Ishikawa (cell line): ENCODE results near the gene PPP1R36.

Experiments
- CEBPB ChIP-seq: IDR thresholded peaks from 2 replicates; pipeline ENCODE4 v1.6.1; 2012
- CREB1 ChIP-seq: IDR thresholded peaks from 2 replicates; pipeline ENCODE4 v1.6.1; 2012; ENCODE audit warnings: low read depth
- EGR1 ChIP-seq: IDR thresholded peaks from 2 replicates; pipeline ENCODE4 v1.6.1; 2012
- EP300 ChIP-seq: IDR thresholded peaks from 2 replicates; pipeline ENCODE4 v1.6.1; 2012; ENCODE audit warnings: borderline replicate concordance
- FOXM1 ChIP-seq: IDR thresholded peaks from 2 replicates; pipeline ENCODE4 v1.6.1; 2012; ENCODE audit warnings: low read depth, borderline replicate concordance
- MAX ChIP-seq: IDR thresholded peaks from 2 replicates; pipeline ENCODE4 v1.6.1; 2012
- NFIC ChIP-seq: IDR thresholded peaks from 2 replicates; pipeline ENCODE4 v1.6.1; 2012
- RAD21 ChIP-seq: IDR thresholded peaks from 2 replicates; pipeline ENCODE4 v1.6.1; 2012; ENCODE audit warnings: low read depth
- TAF1 ChIP-seq: IDR thresholded peaks from 2 replicates; pipeline ENCODE4 v1.6.1; 2012; ENCODE audit warnings: low read depth, mild to moderate bottlenecking
- TCF12 ChIP-seq: IDR thresholded peaks from 2 replicates; pipeline ENCODE4 v1.6.1; 2012; ENCODE audit warnings: low read depth
- TEAD4 ChIP-seq: IDR thresholded peaks from 2 replicates; pipeline ENCODE4 v1.6.1; 2012
- USF1 ChIP-seq: IDR thresholded peaks from 2 replicates; pipeline ENCODE4 v1.6.1; 2012
- YY1 ChIP-seq: IDR thresholded peaks from 2 replicates; pipeline ENCODE4 v1.6.1; 2012; ENCODE audit warnings: low read depth
- ZBTB7A ChIP-seq: IDR thresholded peaks from 2 replicates; pipeline ENCODE4 v1.6.1; 2012; ENCODE audit warnings: low read depth
- TF ChIP-seq, protein P1 (sequence below): IDR thresholded peaks from 2 replicates; pipeline ENCODE4 v1.6.1; 2012; ENCODE audit warnings: low read depth, mild to moderate bottlenecking

PPP1R36 gene

DNA sequence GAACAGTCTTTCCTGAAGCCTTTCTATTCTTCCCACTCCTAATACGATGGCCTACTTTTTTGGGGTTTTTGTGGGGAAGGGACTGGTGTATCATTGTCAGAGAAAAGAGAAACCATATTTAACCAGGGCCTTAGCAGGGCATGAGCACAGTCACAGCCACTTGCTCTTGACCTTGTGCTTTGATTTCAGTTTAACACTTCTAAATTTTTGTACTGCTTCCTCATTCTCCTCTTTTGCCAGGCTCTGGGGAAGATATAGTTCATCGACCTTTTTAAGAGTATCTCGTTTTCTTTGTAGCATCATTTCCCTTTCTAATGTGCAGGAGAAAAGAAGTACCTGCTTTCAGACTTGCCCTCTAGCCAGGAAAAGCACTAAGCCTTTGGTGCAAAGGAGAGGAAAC, 43.0 kb upstream of the PPP1R36 start:
- TF ChIP-seq CEBPB (no peak), TCF12 (no peak), EP300 (no peak), FOXM1 (no peak), TAF1 (no peak), CREB1 (no peak), RAD21 (no peak), ZBTB7A (no peak), USF1 (no peak), NFIC (no peak), MAX (no peak), TEAD4 (no peak), YY1 (no peak)
- TF ChIP-seq, protein P1, sequence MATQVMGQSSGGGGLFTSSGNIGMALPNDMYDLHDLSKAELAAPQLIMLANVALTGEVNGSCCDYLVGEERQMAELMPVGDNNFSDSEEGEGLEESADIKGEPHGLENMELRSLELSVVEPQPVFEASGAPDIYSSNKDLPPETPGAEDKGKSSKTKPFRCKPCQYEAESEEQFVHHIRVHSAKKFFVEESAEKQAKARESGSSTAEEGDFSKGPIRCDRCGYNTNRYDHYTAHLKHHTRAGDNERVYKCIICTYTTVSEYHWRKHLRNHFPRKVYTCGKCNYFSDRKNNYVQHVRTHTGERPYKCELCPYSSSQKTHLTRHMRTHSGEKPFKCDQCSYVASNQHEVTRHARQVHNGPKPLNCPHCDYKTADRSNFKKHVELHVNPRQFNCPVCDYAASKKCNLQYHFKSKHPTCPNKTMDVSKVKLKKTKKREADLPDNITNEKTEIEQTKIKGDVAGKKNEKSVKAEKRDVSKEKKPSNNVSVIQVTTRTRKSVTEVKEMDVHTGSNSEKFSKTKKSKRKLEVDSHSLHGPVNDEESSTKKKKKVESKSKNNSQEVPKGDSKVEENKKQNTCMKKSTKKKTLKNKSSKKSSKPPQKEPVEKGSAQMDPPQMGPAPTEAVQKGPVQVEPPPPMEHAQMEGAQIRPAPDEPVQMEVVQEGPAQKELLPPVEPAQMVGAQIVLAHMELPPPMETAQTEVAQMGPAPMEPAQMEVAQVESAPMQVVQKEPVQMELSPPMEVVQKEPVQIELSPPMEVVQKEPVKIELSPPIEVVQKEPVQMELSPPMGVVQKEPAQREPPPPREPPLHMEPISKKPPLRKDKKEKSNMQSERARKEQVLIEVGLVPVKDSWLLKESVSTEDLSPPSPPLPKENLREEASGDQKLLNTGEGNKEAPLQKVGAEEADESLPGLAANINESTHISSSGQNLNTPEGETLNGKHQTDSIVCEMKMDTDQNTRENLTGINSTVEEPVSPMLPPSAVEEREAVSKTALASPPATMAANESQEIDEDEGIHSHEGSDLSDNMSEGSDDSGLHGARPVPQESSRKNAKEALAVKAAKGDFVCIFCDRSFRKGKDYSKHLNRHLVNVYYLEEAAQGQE, result no peak

DNA sequence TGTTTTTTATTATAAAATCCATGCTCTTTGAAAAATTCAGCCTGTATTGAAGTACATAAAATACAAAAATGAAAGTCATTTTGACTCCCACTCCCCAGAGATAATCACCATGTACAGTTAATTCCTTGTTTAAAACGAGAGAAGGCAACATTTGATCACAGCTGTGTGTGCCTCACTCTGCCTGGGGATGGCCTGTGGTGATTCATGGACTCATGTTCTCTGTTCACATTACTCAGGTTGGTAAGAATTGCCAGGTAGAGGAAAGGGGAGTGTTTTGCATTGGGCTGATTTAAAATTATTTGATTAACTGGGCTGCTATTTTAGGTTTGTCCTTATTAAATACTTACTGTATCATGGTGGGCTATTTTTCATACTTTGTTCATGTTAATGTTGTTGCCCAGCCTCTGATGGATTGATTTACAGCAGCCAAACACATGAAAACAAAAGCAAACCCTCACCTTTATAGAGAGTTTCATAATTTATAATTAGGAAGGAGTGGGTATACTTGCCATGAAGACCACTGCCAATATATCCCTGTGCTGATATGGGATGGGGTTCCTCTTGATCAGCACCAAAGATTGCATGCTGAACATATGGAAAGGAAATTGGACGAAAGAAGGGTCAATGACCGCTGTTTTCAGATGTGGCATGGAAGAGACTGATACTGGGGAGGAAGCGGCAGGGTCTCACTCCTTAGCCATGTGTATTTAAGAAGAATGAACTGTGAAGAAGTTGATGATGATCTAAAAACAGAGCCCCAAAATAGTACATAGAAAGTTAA, 42.2 kb upstream of the PPP1R36 start:
- TF ChIP-seq MAX (no peak), NFIC (no peak), ZBTB7A (no peak), TEAD4 (no peak)

DNA sequence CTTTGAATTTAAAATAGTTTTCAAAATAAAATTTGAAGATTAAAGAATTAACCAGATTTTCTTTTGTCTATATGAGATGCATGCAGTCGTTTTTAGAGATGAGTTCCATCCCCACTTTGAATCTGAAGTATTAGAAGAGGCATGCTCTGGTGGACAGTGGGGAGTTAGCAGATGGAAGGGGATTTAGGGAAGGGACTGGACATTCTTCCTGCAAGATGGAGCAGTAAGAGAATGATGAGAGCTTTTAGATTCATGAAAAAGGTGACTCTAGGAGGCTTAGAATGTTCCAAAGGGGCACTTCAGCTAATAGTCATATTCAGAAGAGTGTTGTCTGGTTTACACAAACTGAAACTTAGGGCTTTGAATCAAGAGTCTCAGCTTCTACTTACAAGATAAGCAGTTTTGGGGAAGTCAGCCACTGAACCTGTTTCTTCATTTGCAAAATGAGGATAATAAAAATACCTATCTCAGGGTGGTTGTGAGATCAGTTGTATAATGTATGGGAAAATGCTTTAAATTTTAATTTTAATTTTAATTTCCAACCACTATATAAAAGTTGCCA, 41.5 kb upstream of the PPP1R36 start:
- no peak for TF ChIP-seq CREB1
- TF ChIP-seq RAD21, result no peak
- no peak for TF ChIP-seq TAF1
- TF ChIP-seq TCF12, result no peak
- TF ChIP-seq MAX, result no peak
- TF ChIP-seq TEAD4, result no peak
- no peak for TF ChIP-seq NFIC
- no peak for TF ChIP-seq USF1
- TF ChIP-seq YY1, result no peak
- TF ChIP-seq, protein P1, result no peak
- TF ChIP-seq FOXM1, result no peak
- TF ChIP-seq EP300, result no peak

GRCh38 chr14:64509036-64509435, 40.7 kb upstream of the PPP1R36 start:
- TF ChIP-seq TCF12 (no peak), EP300 (no peak), TAF1 (no peak), ZBTB7A (no peak), EGR1 (no peak), CREB1 (no peak), NFIC (no peak), CEBPB (no peak), USF1 (no peak), YY1 (no peak), RAD21 (no peak), FOXM1 (no peak), TEAD4 (no peak), MAX (no peak)
- TF ChIP-seq, protein P1, result no peak
